GM21737 (cell line): ENCODE results near the gene SPOCK3.

Experiments
- ATAC-seq: cut with Tn5 transposase; IDR thresholded peaks from one replicate; pipeline ENCODE4 v1.9.1; 2021; ENCODE audit warnings: mild to moderate bottlenecking, moderate library complexity; ENCODE audit not compliant: unreplicated experiment

Gene SPOCK3

GRCh38 chr4:166700592-166700991 lies 533.7 kb downstream of the SPOCK3 start:
- ATAC-seq = no peak

DNA sequence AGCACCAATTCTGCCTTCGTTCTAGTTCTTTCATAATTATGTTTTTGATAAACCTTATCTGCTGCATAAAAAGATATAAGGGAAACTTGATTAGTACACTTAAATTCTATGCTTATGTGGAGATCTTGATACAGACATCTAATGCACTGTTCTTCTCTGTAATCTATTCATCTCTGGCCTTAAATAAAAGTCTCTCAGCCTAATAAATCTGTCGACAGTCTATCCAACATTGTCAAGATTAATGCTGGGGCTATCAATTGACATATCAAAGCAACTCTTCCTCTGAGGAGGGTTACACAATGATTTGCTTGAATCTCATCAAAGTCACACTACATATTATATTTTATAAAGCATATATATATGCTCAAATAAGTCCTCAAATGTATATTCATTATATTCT lies 545.5 kb downstream of the SPOCK3 start:
- ATAC-seq = no peak

GRCh38 chr4:166687828-166688227 lies 546.5 kb downstream of the SPOCK3 start:
- ATAC-seq = no peak
